Upper lobe of left lung (tissue), 4 donors: ENCODE data around the gene REM2.

Experiments
- CTCF ChIP-seq, 6 experiments: fragments of 450-650 bp in 4 of 6; fragments of 200-600 bp in 2 of 6; sonication (generic) in 2 of 6; IDR thresholded peaks; one replicate each; pipeline ENCODE4 v1.5.1; 2016 to 2019; ENCODE audit warnings: antibody characterized with exemption in 6 of 6
- POLR2AphosphoS5 ChIP-seq, 2 donors: sonication (generic); formaldehyde crosslinking; IDR thresholded peaks; one replicate each; pipeline ENCODE4 v1.5.1; 2017; ENCODE audit warnings: antibody characterized with exemption in 2 of 2

DNA sequence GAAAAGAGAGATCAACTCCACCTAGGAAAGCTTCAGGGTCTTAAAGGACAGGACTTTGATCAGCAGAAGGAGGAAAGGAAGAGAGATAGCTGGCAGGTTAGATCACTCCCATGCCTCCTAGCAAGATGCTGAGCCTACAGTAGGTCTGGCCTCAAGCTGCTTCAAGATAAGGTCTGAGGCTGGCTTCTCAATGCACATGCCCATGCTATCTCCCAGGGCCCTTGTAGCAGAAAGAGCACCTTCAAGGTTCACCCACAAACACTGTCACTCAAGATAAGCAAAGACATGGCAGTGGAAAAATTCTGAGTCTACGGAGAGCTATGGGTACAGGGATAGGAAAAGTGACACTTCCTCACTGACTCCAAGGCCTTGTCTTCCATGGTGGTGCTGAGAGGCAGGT is 14.3 kb downstream of the REM2 start:
- TF ChIP-seq CTCF (IDR thresholded peaks at IDR 0.05), result no peak
- TF ChIP-seq POLR2AphosphoS5 (IDR thresholded peaks at IDR 0.05), result no peak
